Smooth muscle cell of the coronary artery (primary cell): ENCODE data around the gene IGFBP5. TPM values are rescaled to one million over a fixed set of nuclear protein-coding genes. Genes with fewer than 3 reads are reported as not detected.

Experiments
- total RNA-seq: library from RNA; depleted of rRNA; stranded (reverse); fragments of >200 nt; gene quantifications from 2 replicates; pipeline ENCODE4 v1.2.3, GENCODE V29; 2014; ENCODE audit warnings: low replicate concordance

IGFBP5 gene
- 68.3 and 246 TPM in 2 replicates for total RNA-seq

DNA sequence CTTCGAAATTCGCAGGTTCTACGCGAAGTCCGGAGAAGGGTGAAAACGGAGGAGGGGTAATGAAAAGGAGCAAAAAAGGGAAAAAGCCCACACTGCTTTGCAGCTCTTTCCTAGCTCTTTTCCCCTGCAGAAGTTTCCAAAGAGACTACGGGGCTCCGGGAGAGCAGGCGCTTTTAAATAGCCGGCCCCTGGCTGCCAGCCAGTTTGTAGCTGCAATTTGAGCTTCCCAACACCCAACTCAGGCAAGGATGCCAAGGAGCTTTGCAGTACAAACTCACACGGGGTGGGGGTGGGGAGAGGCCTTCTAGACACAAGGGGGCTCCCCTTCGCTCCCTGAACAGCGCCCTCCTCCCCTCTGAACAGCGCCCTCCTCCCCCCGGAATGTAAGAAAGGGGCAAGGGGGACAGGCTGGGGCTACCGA is at the start of gene IGFBP5:
TSS of gene IGFBP5 (minus strand) at position 149 of the 421 bp plus-strand sequence. CDS start 774 bp downstream, outside the sequence.

DNA sequence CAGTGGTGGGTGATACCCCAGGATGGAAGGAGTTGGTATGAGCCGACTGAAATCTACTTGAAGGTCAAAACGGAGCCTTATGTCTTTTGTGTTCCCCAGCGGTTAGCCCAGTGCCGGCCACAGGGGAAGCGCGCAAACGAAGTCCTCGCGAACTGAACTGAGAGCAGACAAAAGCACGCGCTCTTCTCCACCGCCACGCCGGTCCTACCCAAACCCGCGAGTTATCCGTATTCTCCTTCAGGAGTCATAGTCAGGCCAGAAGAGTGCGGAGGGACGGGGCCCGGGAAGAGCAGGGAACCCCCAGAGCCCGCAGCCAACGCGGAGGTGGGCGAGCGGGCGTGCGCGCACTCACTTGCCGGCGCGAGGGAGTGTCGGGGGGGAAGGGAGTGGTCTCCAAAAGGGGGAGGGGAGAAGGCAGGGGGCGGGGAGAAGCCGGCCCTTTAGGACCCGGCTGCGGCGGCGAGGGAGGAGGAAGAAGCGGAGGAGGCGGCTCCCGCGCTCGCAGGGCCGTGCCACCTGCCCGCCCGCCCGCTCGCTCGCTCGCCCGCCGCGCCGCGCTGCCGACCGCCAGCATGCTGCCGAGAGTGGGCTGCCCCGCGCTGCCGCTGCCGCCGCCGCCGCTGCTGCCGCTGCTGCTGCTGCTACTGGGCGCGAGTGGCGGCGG is 62.3 kb downstream of the IGFBP5 start, which contains the start of gene IGFBP2:
TSS of gene IGFBP2 (plus strand) at position 469 of the 664 bp plus-strand sequence. CDS start at position 573, 104 bp downstream.

Other genes with a start within 250 kb of the IGFBP5 start
- 4,741 and 4,838 TPM in 2 replicates for gene RPL37A, start 196.7 kb downstream of the IGFBP5 start, total RNA-seq
- gene IGFBP2, start 62.1 kb downstream of the IGFBP5 start, total RNA-seq: 42.0 and 195 TPM in 2 replicates
- not detected in 2 replicates for gene TNP1, start 164.5 kb upstream of the IGFBP5 start, total RNA-seq